ENCODE measurements around the gene ADAD1.

ADAD1 gene

GRCh38 chr4:122476126-122476525 lies 97.3 kb downstream of the ADAD1 start:
- no peak for DNase-seq (ENCODE audit: low read depth in 2 of 2)
- no peak for TF ChIP-seq CTCF (IDR thresholded peaks at IDR 0.05; ENCODE audit: low read depth, low read length)

GRCh38 chr4:122476745-122477144 lies 97.9 kb downstream of the ADAD1 start:
- no peak overlapping the region for H3K4me3 ChIP-seq (replicated peaks in 1 of 2; ENCODE audit: low read depth in 2 of 2, low read length in 2 of 2)
- no peak for DNase-seq (ENCODE audit: low read depth in 2 of 2)
- TF ChIP-seq CTCF (IDR thresholded peaks at IDR 0.05; ENCODE audit: low read depth, low read length), result no peak

More at GRCh38 chr4:122476126-122476525, 97.3 kb downstream of the ADAD1 start:
- H3K4me3 ChIP-seq (replicated peaks in 1 of 2; ENCODE audit: low read depth in 2 of 2, low read length in 2 of 2), result no peak overlapping the region
